BJ (cell line): ENCODE measurements around the gene TASP1. TPM values are rescaled to one million over a fixed set of nuclear protein-coding genes. Genes with fewer than 3 reads are reported as not detected.

Experiments
- CTCF ChIA-PET: fragments of 350-600 bp; formaldehyde crosslinking; extraction: SDS; loops from one replicate; lab custom pipeline; 2021; ENCODE audit warnings: antibody characterized with exemption, inconsistent platforms; lab: Yijun Ruan, JAX
- POLR2A ChIA-PET: fragments of 300-600 bp; sonication (Branson Sonifier 250); formaldehyde crosslinking; extraction: SDS; loops from one replicate; lab custom pipeline; 2021; ENCODE audit warnings: antibody characterized with exemption; lab: Charles Lee
- DNase-seq: peaks from one replicate; pipeline ENCODE4 v3.0.0-alpha.2; 2011; ENCODE audit warnings: low read depth
- H3K27me3 ChIP-seq: 2 replicates; pipeline ENCODE4 v1.6.0; 2011; ENCODE audit warnings: low read length; ENCODE audit not compliant: control insufficient read depth, insufficient read depth
- H3K36me3 ChIP-seq: 2 replicates; pipeline ENCODE4 v1.5.1; 2011; ENCODE audit warnings: low read length; ENCODE audit not compliant: control insufficient read depth, insufficient read depth
- H3K4me3 ChIP-seq: 2 replicates; pipeline ENCODE4 v1.5.1; 2011; ENCODE audit warnings: low read depth, mild to moderate bottlenecking, control low read depth, low read length
- polyA plus RNA-seq: library from polyadenylated mRNA; depleted of rRNA; stranded (reverse); fragments of >200 nt; gene quantifications from 2 replicates; pipeline ENCODE4 v1.2.3, GENCODE V29; 2011
- TF ChIP-seq, protein P1 (sequence below): IDR thresholded peaks from 2 replicates; pipeline ENCODE4 v1.5.1; 2011; ENCODE audit warnings: low read depth, mild to moderate bottlenecking, control low read depth, inconsistent platforms, low read length, moderate library complexity; ENCODE audit not compliant: insufficient read depth

Gene TASP1
- polyA plus RNA-seq, 1 experiment = 5.4 TPM

DNA sequence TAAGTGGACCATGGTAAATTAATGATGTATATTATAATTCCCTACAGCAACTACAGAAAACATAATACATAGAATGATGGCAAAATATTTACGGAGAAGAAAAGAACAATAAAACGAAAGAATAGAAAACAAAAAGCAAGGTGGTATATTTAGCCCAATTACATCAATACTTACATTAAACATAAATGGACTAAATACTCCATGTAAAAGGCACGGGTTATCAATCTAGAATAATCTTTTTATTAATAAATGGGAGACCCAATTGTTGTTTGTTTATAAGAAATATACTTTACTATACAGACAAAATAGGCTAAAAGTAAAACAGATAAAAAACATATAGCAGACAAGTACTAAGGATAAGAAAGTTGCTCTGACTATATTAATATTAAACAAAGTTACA, 137.2 kb downstream of the TASP1 start:
- DNase-seq = no peak
- no peaks in the 10 kb centered on the region for H3K27me3 ChIP-seq
- no peak overlapping the region for H3K4me3 ChIP-seq
- TF ChIP-seq, protein P1, sequence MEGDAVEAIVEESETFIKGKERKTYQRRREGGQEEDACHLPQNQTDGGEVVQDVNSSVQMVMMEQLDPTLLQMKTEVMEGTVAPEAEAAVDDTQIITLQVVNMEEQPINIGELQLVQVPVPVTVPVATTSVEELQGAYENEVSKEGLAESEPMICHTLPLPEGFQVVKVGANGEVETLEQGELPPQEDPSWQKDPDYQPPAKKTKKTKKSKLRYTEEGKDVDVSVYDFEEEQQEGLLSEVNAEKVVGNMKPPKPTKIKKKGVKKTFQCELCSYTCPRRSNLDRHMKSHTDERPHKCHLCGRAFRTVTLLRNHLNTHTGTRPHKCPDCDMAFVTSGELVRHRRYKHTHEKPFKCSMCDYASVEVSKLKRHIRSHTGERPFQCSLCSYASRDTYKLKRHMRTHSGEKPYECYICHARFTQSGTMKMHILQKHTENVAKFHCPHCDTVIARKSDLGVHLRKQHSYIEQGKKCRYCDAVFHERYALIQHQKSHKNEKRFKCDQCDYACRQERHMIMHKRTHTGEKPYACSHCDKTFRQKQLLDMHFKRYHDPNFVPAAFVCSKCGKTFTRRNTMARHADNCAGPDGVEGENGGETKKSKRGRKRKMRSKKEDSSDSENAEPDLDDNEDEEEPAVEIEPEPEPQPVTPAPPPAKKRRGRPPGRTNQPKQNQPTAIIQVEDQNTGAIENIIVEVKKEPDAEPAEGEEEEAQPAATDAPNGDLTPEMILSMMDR = no peak
- ChIA-PET CTCF (no interaction called here), POLR2A (no interaction called here)
- H3K36me3 ChIP-seq = no peaks in the 10 kb centered on the region

DNA sequence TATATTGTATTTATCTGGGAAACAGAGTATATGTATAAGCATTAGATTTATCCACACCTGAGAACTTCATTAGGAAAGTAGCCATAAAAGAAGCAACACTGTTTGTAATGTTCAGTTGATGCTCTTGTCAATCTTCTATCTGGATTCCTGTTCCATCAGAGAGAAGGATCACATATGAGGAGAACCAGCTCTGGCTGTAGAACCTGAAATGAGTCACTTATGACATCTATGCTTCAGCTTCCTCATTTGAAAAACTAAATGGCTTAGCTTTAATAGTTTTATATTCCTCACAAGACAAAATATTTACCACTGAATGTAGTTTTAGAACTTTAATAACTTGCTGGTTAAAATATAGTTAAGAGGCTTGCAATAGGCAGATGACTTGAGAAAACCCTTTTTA, 144.7 kb downstream of the TASP1 start:
- ChIA-PET POLR2A (no interaction called here), CTCF (interaction anchor here (0.6 to 2.7 kb wide), 3 partner anchors 10 to 233 kb away, joined by 3 to 6 read pairs (median 3); no protein-coding TSS in a partner anchor)
- no peak for DNase-seq
- TF ChIP-seq, protein P1 = no peak
- no peaks in the 10 kb centered on the region for H3K36me3 ChIP-seq
- H3K4me3 ChIP-seq = no peak overlapping the region
- no peaks in the 10 kb centered on the region for H3K27me3 ChIP-seq

DNA sequence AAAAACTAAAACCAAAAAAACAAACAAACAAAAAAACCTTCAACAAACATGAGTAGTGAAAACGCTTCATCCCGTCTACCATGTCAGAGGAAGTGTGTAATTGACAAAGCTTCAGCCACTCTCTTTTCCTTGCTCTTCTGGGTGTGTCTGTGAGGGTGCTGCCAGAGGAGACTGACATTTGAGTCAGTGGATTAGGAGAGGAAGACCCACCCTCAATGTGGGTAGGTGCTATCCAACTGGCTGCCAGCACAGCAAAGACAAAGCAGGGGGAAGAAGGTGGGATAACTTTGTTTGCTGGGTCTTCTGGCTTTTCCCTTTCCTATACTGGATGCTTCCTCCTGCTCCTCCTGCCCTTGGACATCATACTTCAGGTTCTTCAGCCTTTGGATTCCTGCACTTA, 145.6 kb downstream of the TASP1 start:
- POLR2A ChIA-PET = no interaction called here

DNA sequence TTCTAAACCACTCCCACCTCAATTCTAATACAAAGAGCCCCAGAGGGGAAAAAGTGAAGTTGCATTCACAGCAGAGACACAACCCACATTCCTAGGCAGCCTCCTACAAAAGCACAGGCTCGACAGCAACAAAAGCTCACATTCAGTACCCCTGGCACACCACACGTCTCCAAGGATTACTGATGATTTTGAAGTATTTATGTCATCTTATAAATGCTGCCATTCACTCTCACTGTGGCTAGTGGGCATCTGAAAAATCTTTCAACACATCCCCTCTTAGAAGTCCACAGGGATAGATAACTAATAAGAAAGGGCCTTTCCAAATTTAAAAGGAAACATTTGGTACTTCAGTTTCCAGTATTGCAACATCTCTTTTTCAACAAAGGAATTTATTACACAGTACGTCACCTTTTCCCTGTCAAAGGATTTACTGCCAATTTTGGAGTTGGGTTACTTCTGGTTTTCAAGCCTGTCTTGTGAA, 146.7 kb downstream of the TASP1 start:
- POLR2A ChIA-PET = no interaction called here
- no peaks in the 10 kb centered on the region for H3K36me3 ChIP-seq
- CTCF ChIA-PET = interaction anchor here (1.5 to 2.7 kb wide), 2 partner anchors 55 to 167 kb away, joined by 4 to 6 read pairs; no protein-coding TSS in a partner anchor

More for the DNA sequence above, 145.6 kb downstream of the TASP1 start:
- CTCF ChIA-PET = interaction anchor here (1.5 to 2.7 kb wide), 2 partner anchors 53 to 168 kb away, joined by 4 to 6 read pairs; no protein-coding TSS in a partner anchor
- no peaks in the 10 kb centered on the region for H3K36me3 ChIP-seq
- no peak overlapping the region for H3K4me3 ChIP-seq
- H3K27me3 ChIP-seq = no peaks in the 10 kb centered on the region
- DNase-seq = no peak
- TF ChIP-seq, protein P1 = no peak

DNA sequence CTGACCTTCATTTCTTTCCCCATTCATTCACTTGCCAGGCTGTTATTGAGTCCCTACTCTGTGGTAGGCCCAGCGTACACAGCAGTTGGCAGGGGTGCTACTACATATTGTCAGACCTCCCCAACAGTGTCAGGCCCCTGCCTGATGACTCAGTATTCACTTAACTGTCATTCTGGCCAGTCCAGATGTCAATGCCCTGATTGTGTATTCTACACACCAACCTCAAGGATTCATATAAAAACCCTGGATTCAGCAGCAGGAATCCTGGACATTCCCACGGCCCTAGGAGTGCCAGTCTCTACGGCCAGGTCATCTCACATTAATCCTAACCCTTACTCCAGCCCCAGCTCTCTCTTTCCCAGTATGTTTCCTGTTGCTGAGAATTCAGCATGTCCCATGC, 151.5 kb downstream of the TASP1 start:
- H3K27me3 ChIP-seq = no peaks in the 10 kb centered on the region
- TF ChIP-seq, protein P1 = no peak
- H3K36me3 ChIP-seq = no peaks in the 10 kb centered on the region
- POLR2A ChIA-PET = no interaction called here
- CTCF ChIA-PET = interaction anchor here (1.3 kb wide), 1 partner anchor 28 kb away, joined by 4 read pairs; no protein-coding TSS in a partner anchor
- H3K4me3 ChIP-seq = no peak overlapping the region
- DNase-seq = no peak

More for the DNA sequence above, 146.7 kb downstream of the TASP1 start:
- TF ChIP-seq, protein P1 = 0 out of 2 replicates have a peak, but pooled peaks have one; percentile 24
- peak; percentile 58 for DNase-seq
- no peak overlapping the region for H3K4me3 ChIP-seq
- no peaks in the 10 kb centered on the region for H3K27me3 ChIP-seq
